Neural progenitor cell (in vitro differentiated cells): Measurements from ENCODE around the gene MYD88. TPM values are rescaled to one million over a fixed set of nuclear protein-coding genes. Genes with fewer than 3 reads are reported as not detected.

Experiments
- DNase-seq: peaks from one replicate; pipeline ENCODE4 v3.0.0-alpha.2; 2016; ENCODE audit warnings: low spot score
- H2AFZ ChIP-seq: fragments of 200-600 bp; sonication (generic); replicated peaks from 2 replicates; pipeline ENCODE4 v1.6.1; 2016; ENCODE audit warnings: antibody characterized with exemption
- H3F3A ChIP-seq: fragments of 200-600 bp; sonication (generic); 2 replicates; pipeline ENCODE4 v1.6.1; 2016; ENCODE audit warnings: antibody characterized with exemption, low read depth
- H3K27ac ChIP-seq: fragments of 200-600 bp; sonication (generic); 2 replicates; pipeline ENCODE4 v1.5.1; 2016; ENCODE audit warnings: mild to moderate bottlenecking
- H3K27me3 ChIP-seq: fragments of 200-600 bp; sonication (generic); 2 replicates; pipeline ENCODE4 v1.6.1; 2016; ENCODE audit warnings: mild to moderate bottlenecking, moderate library complexity
- H3K36me3 ChIP-seq: fragments of 200-600 bp; sonication (generic); 2 replicates; pipeline ENCODE4 v1.5.1; 2016
- H3K4me1 ChIP-seq: fragments of 200-600 bp; sonication (generic); 2 replicates; pipeline ENCODE4 v1.6.1; 2016; ENCODE audit warnings: mixed run types
- H3K4me2 ChIP-seq: fragments of 200-600 bp; sonication (generic); 2 replicates; pipeline ENCODE4 v1.6.1; 2016
- H3K4me3 ChIP-seq: fragments of 200-600 bp; sonication (generic); 2 replicates; pipeline ENCODE4 v1.5.1; 2016
- H3K79me2 ChIP-seq: fragments of 200-600 bp; sonication (generic); 2 replicates; pipeline ENCODE4 v1.6.1; 2016; ENCODE audit warnings: low read depth
- H3K9ac ChIP-seq: fragments of 200-600 bp; sonication (generic); 2 replicates; pipeline ENCODE4 v1.6.1; 2016
- H3K9me3 ChIP-seq: fragments of 200-600 bp; sonication (generic); 2 replicates; pipeline ENCODE4 v1.5.1; 2016; ENCODE audit warnings: low read depth
- H4K20me1 ChIP-seq: fragments of 200-600 bp; sonication (generic); 2 replicates; pipeline ENCODE4 v1.6.1; 2016; ENCODE audit warnings: low read depth
- H3K27ac Mint-ChIP-seq: 3 replicates; pipeline ENCODE4 v1.8.0; 2021; ENCODE audit warnings: mixed read lengths
- H3K27me3 Mint-ChIP-seq: 2 replicates; pipeline ENCODE4 v1.8.0; 2022; ENCODE audit warnings: low read depth, mild to moderate bottlenecking, inconsistent platforms, moderate library complexity, mixed read lengths; ENCODE audit not compliant: insufficient read depth
- H3K36me3 Mint-ChIP-seq: 3 replicates; pipeline ENCODE4 v1.8.0; 2021; ENCODE audit warnings: mixed read lengths
- H3K4me1 Mint-ChIP-seq: 3 replicates; pipeline ENCODE4 v1.8.0; 2021; ENCODE audit warnings: mixed read lengths
- H3K4me3 Mint-ChIP-seq: 3 replicates; pipeline ENCODE4 v1.8.0; 2021; ENCODE audit warnings: mild to moderate bottlenecking, moderate library complexity, mixed read lengths
- H3K9me3 Mint-ChIP-seq: 3 replicates; pipeline ENCODE4 v1.8.0; 2020; ENCODE audit warnings: mixed read lengths
- CTCF ChIP-seq: fragments of 200-600 bp; sonication (generic); IDR thresholded peaks from 2 replicates; pipeline ENCODE4 v1.5.1; 2017; ENCODE audit warnings: antibody characterized with exemption, mild to moderate bottlenecking
- EZH2 ChIP-seq: fragments of 200-600 bp; sonication (generic); IDR thresholded peaks from 2 replicates; pipeline ENCODE4 v1.6.1; 2017; ENCODE audit warnings: antibody characterized with exemption, mild to moderate bottlenecking, moderate library complexity
- EZH2phosphoT487 ChIP-seq: fragments of 200-600 bp; sonication (generic); IDR thresholded peaks from 2 replicates; pipeline ENCODE4 v1.6.1; 2017; ENCODE audit warnings: antibody characterized with exemption
- total RNA-seq: library from RNA; depleted of rRNA; stranded (reverse); fragments of >200 nt; gene quantifications from 2 replicates; pipeline ENCODE4 v1.2.3, GENCODE V29; 2015; ENCODE audit warnings: low replicate concordance

MYD88 gene
- total RNA-seq, 1 donor from 2014 or later, result 3.1 TPM

DNA sequence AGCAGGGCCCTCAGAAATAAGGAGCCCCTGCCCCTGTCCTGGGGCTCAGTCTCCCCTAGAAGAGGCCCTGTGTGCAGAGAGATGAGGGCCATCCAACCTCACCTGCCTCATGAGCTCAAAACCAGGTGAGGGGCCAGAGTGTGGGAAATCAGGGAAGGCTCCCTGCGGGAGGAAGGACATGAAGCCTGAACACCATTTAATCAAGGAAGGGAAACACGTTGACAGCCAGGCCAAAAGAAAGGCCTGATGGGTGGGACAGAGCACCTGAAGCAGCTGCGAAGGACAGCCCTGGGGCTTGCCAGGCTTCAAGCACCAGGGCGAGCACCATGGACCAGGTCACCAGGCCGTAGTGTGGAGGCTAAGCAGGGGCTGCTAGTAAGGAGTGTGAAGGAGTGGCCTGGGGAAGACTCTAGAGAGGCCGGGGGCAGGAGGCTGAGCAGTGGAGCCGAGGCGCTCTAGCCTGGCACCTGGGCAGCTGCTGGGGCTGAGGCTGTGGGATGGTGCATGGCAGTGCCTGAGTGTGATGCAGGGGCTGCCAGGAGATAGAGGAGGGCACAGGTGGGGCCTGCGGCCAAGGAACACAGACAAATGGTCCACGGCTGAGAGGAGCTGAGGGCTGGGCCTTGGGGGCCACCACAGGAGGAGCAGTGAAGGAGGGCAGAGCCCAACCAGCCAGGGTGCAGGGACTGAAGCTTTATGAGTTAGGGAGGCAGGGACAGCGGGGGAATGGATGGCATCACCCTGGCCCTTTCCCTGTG lies 17.6 kb upstream of the MYD88 start:
- H3K36me3 ChIP-seq, result no peaks in the 10 kb centered on the region
- H3K27ac Mint-ChIP-seq, result no peak overlapping the region

GRCh38 chr3:38121451-38121831 lies 17.0 kb upstream of the MYD88 start:
- no peak overlapping the region for H3K4me2 ChIP-seq
- no peak overlapping the region for H3K9ac ChIP-seq
- no peak for TF ChIP-seq CTCF
- no peak for TF ChIP-seq EZH2phosphoT487
- TF ChIP-seq EZH2, result no peak
- no peaks in the 10 kb centered on the region for H3K36me3 ChIP-seq
- peaks cover 3% of the 10 kb centered on the region for H4K20me1 ChIP-seq
- no peaks in the 10 kb centered on the region for H3K4me1 Mint-ChIP-seq
- no peaks in the 10 kb centered on the region for H3K27me3 Mint-ChIP-seq
- no peaks in the 10 kb centered on the region for H3K79me2 ChIP-seq
- no peaks in the 10 kb centered on the region for H3K4me1 ChIP-seq
- H2AFZ ChIP-seq, result no peak overlapping the region
- H3K36me3 Mint-ChIP-seq, result peaks cover 20% of the 10 kb centered on the region
- H3K27ac Mint-ChIP-seq, result no peak overlapping the region
- no peaks in the 10 kb centered on the region for H3K27me3 ChIP-seq
- no peaks in the 10 kb centered on the region for H3F3A ChIP-seq
- H3K9me3 Mint-ChIP-seq, result no peaks in the 10 kb centered on the region
- no peak overlapping the region for H3K4me3 ChIP-seq
- H3K9me3 ChIP-seq, result no peaks in the 10 kb centered on the region
- DNase-seq, result no peak
- H3K27ac ChIP-seq, result no peak overlapping the region
- no peak overlapping the region for H3K4me3 Mint-ChIP-seq

More for the DNA sequence above, 17.6 kb upstream of the MYD88 start:
- H3K79me2 ChIP-seq, result no peaks in the 10 kb centered on the region
- H3K27me3 ChIP-seq, result no peaks in the 10 kb centered on the region
- no peaks in the 10 kb centered on the region for H3K4me1 ChIP-seq
- Mint-ChIP-seq H3K9me3 (no peaks in the 10 kb centered on the region), H3K27me3 (peaks cover 1% of the 10 kb centered on the region), H3K4me3 (peak overlapping the region; percentile 21), H3K4me1 (no peaks in the 10 kb centered on the region), H3K36me3 (peaks cover 20% of the 10 kb centered on the region)
- H3K9me3 ChIP-seq, result no peaks in the 10 kb centered on the region
- H3K4me2 ChIP-seq, result no peak overlapping the region
- H2AFZ ChIP-seq, result no peak overlapping the region
- TF ChIP-seq EZH2phosphoT487, result no peak
- no peak for TF ChIP-seq CTCF
- no peak for TF ChIP-seq EZH2
- no peak overlapping the region for H3K9ac ChIP-seq
- DNase-seq, result no peak
- no peak overlapping the region for H3K4me3 ChIP-seq
- H4K20me1 ChIP-seq, result peaks cover 3% of the 10 kb centered on the region
- H3F3A ChIP-seq, result no peaks in the 10 kb centered on the region
- H3K27ac ChIP-seq, result no peak overlapping the region

DNA sequence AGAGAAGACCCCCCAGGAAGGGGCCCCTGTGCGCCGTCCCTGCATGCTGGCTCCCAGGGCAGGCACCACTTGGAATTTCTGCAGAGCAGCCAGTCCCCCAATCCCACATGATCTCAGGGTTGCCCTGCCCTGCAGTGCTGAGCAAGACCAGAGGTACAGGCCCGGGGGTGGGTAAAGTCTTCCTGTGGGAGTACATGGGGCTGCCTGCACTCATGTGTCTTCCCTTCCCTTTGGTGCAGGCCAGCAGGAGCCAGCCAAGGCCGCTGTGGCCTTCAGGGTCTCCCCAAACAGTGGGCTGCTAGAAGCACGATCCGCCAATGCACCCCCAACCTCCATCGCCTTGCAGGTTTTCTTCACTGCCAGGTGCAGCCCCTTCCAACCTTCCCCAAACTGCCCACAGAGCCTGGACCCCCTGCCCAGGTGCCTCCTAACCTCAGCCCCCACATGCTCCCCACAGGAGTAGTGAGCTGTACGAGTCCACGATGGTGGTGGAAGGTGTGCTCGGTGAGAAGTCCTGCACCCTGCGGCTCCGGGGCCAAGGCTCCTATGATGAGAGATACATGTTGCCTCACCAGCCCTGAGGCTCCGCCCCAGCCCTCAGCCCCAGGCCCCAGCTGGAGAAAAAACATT lies 16.5 kb upstream of the MYD88 start:
- Histone ChIP-seq H3K9me3 (no peaks in the 10 kb centered on the region), H3K36me3 (no peaks in the 10 kb centered on the region), H3K27me3 (no peaks in the 10 kb centered on the region), H3K4me3 (no peak overlapping the region), H4K20me1 (peaks cover 3% of the 10 kb centered on the region), H3K4me1 (no peaks in the 10 kb centered on the region), H2AFZ (no peak overlapping the region), H3K79me2 (no peaks in the 10 kb centered on the region), H3K27ac (no peak overlapping the region), H3F3A (no peaks in the 10 kb centered on the region), H3K9ac (no peak overlapping the region), H3K4me2 (no peak overlapping the region)
- Mint-ChIP-seq H3K27ac (peak overlapping the region; percentile 42), H3K4me1 (no peaks in the 10 kb centered on the region), H3K27me3 (no peaks in the 10 kb centered on the region), H3K4me3 (no peak overlapping the region), H3K36me3 (peaks cover 20% of the 10 kb centered on the region), H3K9me3 (no peaks in the 10 kb centered on the region)
- no peak for DNase-seq
- TF ChIP-seq EZH2phosphoT487 (no peak), EZH2 (no peak), CTCF (no peak)
